GM12875 (cell line): Measurements from ENCODE around the gene PPP1R12A.

Experiments
- H3K4me3 ChIP-seq: one replicate; pipeline ENCODE4 v1.5.1; 2011; ENCODE audit warnings: low read depth, low read length, control low read depth
- CTCF ChIP-seq: IDR thresholded peaks from 2 replicates; pipeline ENCODE4 v1.5.1; 2011; ENCODE audit warnings: low read depth, mild to moderate bottlenecking, control low read depth, inconsistent platforms, low read length, moderate library complexity, borderline replicate concordance; ENCODE audit not compliant: insufficient read depth

PPP1R12A gene

GRCh38 chr12:79870916-79871315 lies 64.0 kb downstream of the PPP1R12A start:
- TF ChIP-seq CTCF = no peak
- no peak overlapping the region for H3K4me3 ChIP-seq

- no peak overlapping the region for H3K4me3 ChIP-seq
- no peak for TF ChIP-seq CTCF
Measured at GRCh38 chr12:79859646-79860045, 75.3 kb downstream of the PPP1R12A start.

- no peak overlapping the region for H3K4me3 ChIP-seq
- TF ChIP-seq CTCF = no peak
Measured at GRCh38 chr12:79858518-79858917, 76.4 kb downstream of the PPP1R12A start.

- TF ChIP-seq CTCF = no peak
- H3K4me3 ChIP-seq = no peak overlapping the region
Measured at GRCh38 chr12:79857675-79858074, 77.2 kb downstream of the PPP1R12A start.

- no peak for TF ChIP-seq CTCF
- no peak overlapping the region for H3K4me3 ChIP-seq
Measured at GRCh38 chr12:79850610-79851299, 84.1 kb downstream of the PPP1R12A start.

GRCh38 chr12:79848339-79848738 lies 86.6 kb downstream of the PPP1R12A start:
- H3K4me3 ChIP-seq = no peak overlapping the region
- TF ChIP-seq CTCF = no peak

- TF ChIP-seq CTCF = no peak
- H3K4me3 ChIP-seq = no peak overlapping the region
Measured at GRCh38 chr12:79847417-79847816, 87.5 kb downstream of the PPP1R12A start.
